CD8-positive, alpha-beta memory T cell (primary cell): ENCODE data around the gene FAS. TPM values are rescaled to one million over a fixed set of nuclear protein-coding genes. Genes with fewer than 3 reads are reported as not detected.

Experiments used
- CTCF ChIA-PET: fragments of 350-600 bp; sonication (Branson Sonifier 250); formaldehyde crosslinking; loops from one replicate; lab custom pipeline; 2021; ENCODE audit warnings: antibody characterized with exemption; lab: Charles Lee
- POLR2A ChIA-PET: fragments of 350-600 bp; sonication (Branson Sonifier 250); formaldehyde crosslinking; loops from one replicate; lab custom pipeline; 2021; ENCODE audit warnings: antibody characterized with exemption; lab: Charles Lee
- DNase-seq, 5 donors: peaks; one replicate each; pipeline versions ENCODE4 v3.0.0 to v3.0.0-alpha.2; 2020 to 2022; ENCODE audit warnings: mixed read lengths in 1 of 5
- H3K27ac ChIP-seq: one replicate; pipeline ENCODE4 v1.7.0; 2013; ENCODE audit warnings: low read depth, mild to moderate bottlenecking, low read length, moderate library complexity
- H3K27me3 ChIP-seq: 2 replicates; pipeline ENCODE4 v1.7.0; 2013; ENCODE audit warnings: low read length, mild to moderate bottlenecking; ENCODE audit not compliant: insufficient read depth, poor library complexity, severe bottlenecking
- H3K36me3 ChIP-seq: 2 replicates; pipeline ENCODE4 v1.7.0; 2013; ENCODE audit warnings: mild to moderate bottlenecking, low read length, moderate library complexity; ENCODE audit not compliant: insufficient read depth
- H3K4me1 ChIP-seq: 2 replicates; pipeline ENCODE4 v1.7.0; 2013; ENCODE audit warnings: mild to moderate bottlenecking, low read length, moderate library complexity; ENCODE audit not compliant: insufficient read depth
- H3K4me3 ChIP-seq: 2 replicates; pipeline ENCODE4 v1.7.0; 2013; ENCODE audit warnings: mild to moderate bottlenecking, low read length
- H3K9me3 ChIP-seq: 2 replicates; pipeline ENCODE4 v1.7.0; 2013; ENCODE audit warnings: mild to moderate bottlenecking, low read length
- H3K27ac Mint-ChIP-seq, 8 donors: one replicate each; pipeline ENCODE4 v1.8.0; 2020 to 2021; ENCODE audit warnings: mixed read lengths in 8 of 8, mild to moderate bottlenecking in 6 of 8, inconsistent platforms in 3 of 8, moderate library complexity in 3 of 8
- H3K27me3 Mint-ChIP-seq, 2 donors: one replicate each; pipeline ENCODE4 v1.8.0; 2020 to 2021; ENCODE audit warnings: mixed read lengths in 2 of 2, mild to moderate bottlenecking in 1 of 2, moderate library complexity in 1 of 2
- H3K36me3 Mint-ChIP-seq, 3 donors: one replicate each; pipeline ENCODE4 v1.8.0; 2020 to 2021; ENCODE audit warnings: mixed read lengths in 3 of 3, inconsistent platforms in 1 of 3, mild to moderate bottlenecking in 1 of 3
- H3K4me1 Mint-ChIP-seq, 3 donors: one replicate each; pipeline ENCODE4 v1.8.0; 2020 to 2021; ENCODE audit warnings: mixed read lengths in 3 of 3, inconsistent platforms in 1 of 3, mild to moderate bottlenecking in 1 of 3
- H3K4me3 Mint-ChIP-seq, 7 donors: one replicate each; pipeline ENCODE4 v1.8.0; 2020 to 2021; ENCODE audit warnings: mixed read lengths in 7 of 7, mild to moderate bottlenecking in 6 of 7, moderate library complexity in 4 of 7, inconsistent platforms in 2 of 7
- H3K9me3 Mint-ChIP-seq, 5 donors: one replicate each; pipeline ENCODE4 v1.8.0; 2020 to 2022; ENCODE audit warnings: mixed read lengths in 5 of 5, mild to moderate bottlenecking in 3 of 5, moderate library complexity in 2 of 5, inconsistent platforms in 1 of 5
- polyA plus RNA-seq: library from polyadenylated mRNA; unstranded; fragments of 300-500 nt; fragmentation: Illumina TruSeq; gene quantifications from one replicate; pipeline ENCODE4 v1.2.3, GENCODE V29; 2021
- total RNA-seq, 2 experiments: library from RNA; stranded (reverse); gene quantifications; one replicate each; pipeline ENCODE4 v1.2.3, GENCODE V29; 2021

The FAS gene
- total and polyA plus RNA-seq, 3 experiments from 2014 or later, result 41.6 to 78.5 (median 77.9) TPM

GRCh38 chr10:88974012-88974411, 16.6 kb upstream of the FAS start:
- no peaks in the 10 kb centered on the region for H3K36me3 ChIP-seq
- no peaks in the 10 kb centered on the region for H3K9me3 Mint-ChIP-seq
- H3K27ac ChIP-seq, result no peak overlapping the region
- no peak overlapping the region for H3K27ac Mint-ChIP-seq
- no peaks in the 10 kb centered on the region for H3K27me3 ChIP-seq
- H3K9me3 ChIP-seq, result no peaks in the 10 kb centered on the region
- no peak for DNase-seq
- H3K4me1 Mint-ChIP-seq, result peaks cover 19 to 26% (median 23%) of the 10 kb centered on the region in 3 donors
- peaks cover 17% of the 10 kb centered on the region for H3K4me1 ChIP-seq
- ChIA-PET POLR2A (interaction anchor here (0.8 kb wide), 1 partner anchor 16 kb away, joined by 4 read pairs; the partner anchor contains the start of gene FAS), CTCF (interaction anchor here (1.3 kb wide), 2 partner anchors 27 to 39 kb away, joined by 3 read pairs; no protein-coding TSS in a partner anchor)
- H3K27me3 Mint-ChIP-seq, result peaks cover 0 to 2% of the 10 kb centered on the region in 2 donors
- peaks cover 0 to 2% (median 0%) of the 10 kb centered on the region in 3 donors for H3K36me3 Mint-ChIP-seq
- no peak overlapping the region for H3K4me3 ChIP-seq
- H3K4me3 Mint-ChIP-seq, result peak overlapping the region in 2 of 7 donors; percentile 93 to 99

DNA sequence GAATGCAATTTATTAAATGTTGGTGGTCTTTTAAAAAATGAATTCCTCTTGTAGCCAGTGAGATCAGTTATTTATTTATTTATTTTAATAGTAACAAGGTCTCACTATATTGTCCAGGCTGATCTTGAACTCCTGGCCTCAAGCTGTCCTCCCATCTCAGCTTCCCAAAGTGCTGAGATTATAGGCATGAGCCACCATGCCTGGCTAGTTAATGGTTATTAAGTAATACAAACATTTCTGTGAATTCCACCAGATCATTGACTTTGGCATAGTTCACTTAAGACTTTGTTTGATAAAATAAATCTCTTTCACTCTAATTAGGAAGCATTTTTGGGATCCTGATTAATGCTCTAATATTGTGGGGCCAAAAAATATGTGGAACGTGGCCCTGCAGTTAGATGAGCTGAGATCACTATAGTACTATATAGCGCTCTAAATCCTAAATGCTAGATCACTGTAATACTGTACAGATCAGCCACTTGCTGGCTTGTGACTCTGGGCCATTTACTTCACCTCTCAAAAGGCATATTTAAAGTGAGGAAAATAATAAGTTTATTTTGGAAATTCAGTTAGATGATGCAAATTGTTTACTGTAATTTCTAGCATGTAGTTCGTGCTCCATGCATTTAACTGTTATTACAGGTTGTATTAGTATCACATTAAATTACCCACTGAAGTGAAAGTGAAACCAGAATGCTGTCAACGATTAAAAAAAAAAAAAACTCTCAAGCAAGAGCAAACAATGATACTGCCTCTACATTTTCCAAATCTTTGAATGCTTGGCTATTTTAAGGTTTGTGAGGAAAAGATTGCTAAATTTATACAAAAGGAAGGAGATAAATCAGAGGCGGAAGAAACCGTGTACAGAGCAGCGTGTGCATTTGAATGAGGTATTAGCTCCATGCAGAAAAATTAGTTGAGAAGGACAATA, 15.9 kb upstream of the FAS start:
- ChIA-PET POLR2A (interaction anchor here (0.6 to 1.0 kb wide), 4 partner anchors 13 to 42 kb away, joined by 3 to 4 read pairs (median 4); partner anchors contain the start of gene FAS), CTCF (interaction anchor here (1.3 to 2.8 kb wide), 2 partner anchors 16 to 26 kb away, joined by 3 to 14 read pairs; partner anchors contain the start of gene FAS)
- Mint-ChIP-seq H3K9me3 (no peaks in the 10 kb centered on the region), H3K4me1 (peaks cover 21 to 29% (median 23%) of the 10 kb centered on the region in 3 donors), H3K27ac (peak overlapping the region; percentile 87 to 99 (median 98)), H3K4me3 (peak overlapping the region; percentile 87 to 99 (median 94)), H3K36me3 (peaks cover 0 to 2% (median 0%) of the 10 kb centered on the region in 3 donors), H3K27me3 (peaks cover 0 to 2% of the 10 kb centered on the region in 2 donors)
- peaks cover 17% of the 10 kb centered on the region for H3K4me1 ChIP-seq
- H3K36me3 ChIP-seq, result no peaks in the 10 kb centered on the region
- peak overlapping the region; percentile 51 for H3K4me3 ChIP-seq
- no peaks in the 10 kb centered on the region for H3K27me3 ChIP-seq
- peak overlapping the region; percentile 12 for H3K27ac ChIP-seq
- DNase-seq, result peak in 2 of 5 donors; percentile 23 to 27
- H3K9me3 ChIP-seq, result no peaks in the 10 kb centered on the region

GRCh38 chr10:88975377-88975720, 15.2 kb upstream of the FAS start:
- Histone ChIP-seq H3K27me3 (no peaks in the 10 kb centered on the region), H3K9me3 (no peaks in the 10 kb centered on the region), H3K36me3 (no peaks in the 10 kb centered on the region), H3K27ac (peak overlapping the region; percentile 12), H3K4me3 (peak overlapping the region; percentile 51), H3K4me1 (peaks cover 17% of the 10 kb centered on the region)
- POLR2A ChIA-PET, result interaction anchor here (0.6 to 1.0 kb wide), 4 partner anchors 13 to 43 kb away, joined by 3 to 4 read pairs (median 3); no protein-coding TSS in a partner anchor
- CTCF ChIA-PET, result interaction anchor here (0.8 to 2.8 kb wide), 4 partner anchors 12 to 33 kb away, joined by 3 to 14 read pairs (median 3); partner anchors contain the start of gene FAS
- peak overlapping the region; percentile 87 to 99 (median 98) for H3K27ac Mint-ChIP-seq
- peak overlapping the region; percentile 87 to 99 (median 94) for H3K4me3 Mint-ChIP-seq
- peaks cover 0 to 2% of the 10 kb centered on the region in 2 donors for H3K27me3 Mint-ChIP-seq
- H3K9me3 Mint-ChIP-seq, result no peaks in the 10 kb centered on the region
- peaks cover 0 to 2% (median 0%) of the 10 kb centered on the region in 3 donors for H3K36me3 Mint-ChIP-seq
- peaks cover 21 to 29% (median 23%) of the 10 kb centered on the region in 3 donors for H3K4me1 Mint-ChIP-seq
- no peak for DNase-seq

GRCh38 chr10:88978463-88978862, 12.1 kb upstream of the FAS start:
- ChIA-PET CTCF (no interaction called here), POLR2A (interaction anchor here (1.4 kb wide), 1 partner anchor 12 kb away, joined by 5 read pairs; the partner anchor contains the start of gene FAS)
- H3K4me3 ChIP-seq, result no peak overlapping the region
- peaks cover 17% of the 10 kb centered on the region for H3K4me1 ChIP-seq
- H3K9me3 ChIP-seq, result no peaks in the 10 kb centered on the region
- Mint-ChIP-seq H3K36me3 (peaks cover 0 to 4% (median 2%) of the 10 kb centered on the region in 3 donors), H3K27ac (no peak overlapping the region), H3K27me3 (no peaks in the 10 kb centered on the region), H3K9me3 (no peaks in the 10 kb centered on the region), H3K4me3 (no peak overlapping the region), H3K4me1 (peaks cover 20 to 34% (median 29%) of the 10 kb centered on the region in 3 donors)
- H3K27me3 ChIP-seq, result no peaks in the 10 kb centered on the region
- H3K27ac ChIP-seq, result no peak overlapping the region
- no peaks in the 10 kb centered on the region for H3K36me3 ChIP-seq
- no peak for DNase-seq

GRCh38 chr10:88979153-88979562, 11.4 kb upstream of the FAS start:
- peaks cover 23 to 40% (median 34%) of the 10 kb centered on the region in 3 donors for H3K4me1 Mint-ChIP-seq
- H3K27ac ChIP-seq, result no peak overlapping the region
- peak overlapping the region in 1 of 8 donors; percentile 83 for H3K27ac Mint-ChIP-seq
- H3K9me3 Mint-ChIP-seq, result no peaks in the 10 kb centered on the region
- H3K4me3 Mint-ChIP-seq, result no peak overlapping the region
- DNase-seq, result no peak
- CTCF ChIA-PET, result no interaction called here
- H3K36me3 Mint-ChIP-seq, result peaks cover 0 to 4% (median 2%) of the 10 kb centered on the region in 3 donors
- no peaks in the 10 kb centered on the region for H3K27me3 ChIP-seq
- POLR2A ChIA-PET, result interaction anchor here (1.4 kb wide), 1 partner anchor 11 kb away, joined by 5 read pairs; the partner anchor contains the start of gene FAS
- no peaks in the 10 kb centered on the region for H3K27me3 Mint-ChIP-seq
- H3K4me3 ChIP-seq, result no peak overlapping the region
- H3K9me3 ChIP-seq, result no peaks in the 10 kb centered on the region
- peaks cover 15% of the 10 kb centered on the region for H3K4me1 ChIP-seq
- no peaks in the 10 kb centered on the region for H3K36me3 ChIP-seq

DNA sequence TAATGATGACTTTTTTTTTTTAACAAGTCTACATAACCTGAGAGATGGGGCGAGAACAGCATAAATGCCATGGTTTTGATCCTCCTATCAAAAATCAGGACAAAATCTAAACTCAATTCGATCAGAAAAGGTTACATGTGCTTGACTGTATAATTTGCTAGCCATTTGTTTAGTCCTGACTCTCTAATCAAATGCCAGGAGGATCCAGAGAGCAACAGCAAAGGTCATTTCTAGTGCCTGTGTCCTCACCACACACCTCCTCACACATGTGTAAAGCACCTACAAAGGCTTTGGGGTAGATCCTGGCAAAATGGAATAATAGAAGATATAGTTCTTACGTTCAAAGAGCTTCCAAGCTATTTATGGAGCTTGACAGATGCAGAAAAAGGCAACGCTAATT, 11.0 kb upstream of the FAS start:
- Mint-ChIP-seq H3K9me3 (no peaks in the 10 kb centered on the region), H3K27ac (no peak overlapping the region)
- CTCF ChIA-PET, result no interaction called here

GRCh38 chr10:88980247-88980646, 10.4 kb upstream of the FAS start:
- CTCF ChIA-PET, result no interaction called here
- Mint-ChIP-seq H3K9me3 (no peaks in the 10 kb centered on the region), H3K36me3 (peaks cover 0 to 4% (median 0%) of the 10 kb centered on the region in 3 donors), H3K27ac (peak overlapping the region in 1 of 8 donors; percentile 43), H3K4me1 (peaks cover 19 to 36% (median 30%) of the 10 kb centered on the region in 3 donors), H3K4me3 (no peak overlapping the region), H3K27me3 (no peaks in the 10 kb centered on the region)
- POLR2A ChIA-PET, result no interaction called here
- Histone ChIP-seq H3K4me3 (no peak overlapping the region), H3K27me3 (no peaks in the 10 kb centered on the region), H3K27ac (no peak overlapping the region), H3K4me1 (peaks cover 8% of the 10 kb centered on the region), H3K9me3 (no peaks in the 10 kb centered on the region), H3K36me3 (no peaks in the 10 kb centered on the region)
- no peak for DNase-seq

More for the DNA sequence above, 11.0 kb upstream of the FAS start:
- POLR2A ChIA-PET, result interaction anchor here (1.4 kb wide), 1 partner anchor 10 kb away, joined by 5 read pairs; the partner anchor contains the start of gene FAS
- Histone ChIP-seq H3K4me1 (peaks cover 10% of the 10 kb centered on the region), H3K36me3 (no peaks in the 10 kb centered on the region), H3K27ac (no peak overlapping the region), H3K4me3 (no peak overlapping the region), H3K9me3 (no peaks in the 10 kb centered on the region), H3K27me3 (no peaks in the 10 kb centered on the region)
- Mint-ChIP-seq H3K36me3 (peaks cover 0 to 4% (median 2%) of the 10 kb centered on the region in 3 donors), H3K4me3 (no peak overlapping the region), H3K27me3 (no peaks in the 10 kb centered on the region), H3K4me1 (peaks cover 23 to 41% (median 35%) of the 10 kb centered on the region in 3 donors)
- no peak for DNase-seq
